Fibroblast of skin of abdomen (primary cell): ENCODE data around the gene IFNW1.

ENCODE experiments used
- DNase-seq: peaks from one replicate; pipeline ENCODE4 v3.0.0-alpha.2; 2013

The IFNW1 gene

DNA sequence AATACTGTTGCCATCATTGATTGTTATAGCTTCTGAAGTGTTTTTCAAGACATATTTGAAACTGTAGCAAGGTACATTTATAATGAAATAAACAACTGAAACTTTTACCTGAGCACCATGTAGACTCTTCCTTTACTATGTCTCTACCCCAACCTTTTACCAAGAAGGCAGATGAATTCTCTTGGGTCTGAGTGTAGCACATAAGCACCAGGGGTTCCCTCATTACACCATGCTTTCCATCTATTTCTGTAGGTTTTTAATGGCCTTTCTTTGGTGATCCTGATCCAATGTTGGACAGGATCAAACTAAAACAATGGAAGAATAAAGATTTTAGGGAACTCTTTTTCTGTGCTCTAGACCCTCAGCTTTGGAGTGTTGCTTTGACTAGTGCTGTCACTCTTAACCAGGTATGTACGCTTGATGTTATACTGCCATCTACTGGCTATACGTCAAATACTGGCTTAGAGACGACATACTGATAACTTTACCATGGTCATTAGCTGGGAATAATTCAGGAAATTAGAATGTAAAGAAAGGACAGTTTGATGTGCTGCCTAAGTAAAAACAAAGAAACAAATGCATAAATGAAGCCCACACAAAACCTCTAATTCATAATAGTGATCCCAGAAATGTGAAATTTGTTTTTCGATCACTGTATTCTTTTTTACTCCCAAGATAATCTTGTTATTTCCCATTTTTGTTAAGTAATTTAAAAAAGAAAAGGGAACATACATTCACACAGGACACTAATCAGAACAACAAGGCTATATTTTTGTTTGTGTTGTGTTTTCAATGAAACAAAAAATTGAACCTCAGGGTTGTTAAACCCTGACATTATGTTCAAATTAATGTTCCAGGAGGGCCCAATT is 30.7 kb downstream of the IFNW1 start:
- peak; percentile 72 for DNase-seq

DNA sequence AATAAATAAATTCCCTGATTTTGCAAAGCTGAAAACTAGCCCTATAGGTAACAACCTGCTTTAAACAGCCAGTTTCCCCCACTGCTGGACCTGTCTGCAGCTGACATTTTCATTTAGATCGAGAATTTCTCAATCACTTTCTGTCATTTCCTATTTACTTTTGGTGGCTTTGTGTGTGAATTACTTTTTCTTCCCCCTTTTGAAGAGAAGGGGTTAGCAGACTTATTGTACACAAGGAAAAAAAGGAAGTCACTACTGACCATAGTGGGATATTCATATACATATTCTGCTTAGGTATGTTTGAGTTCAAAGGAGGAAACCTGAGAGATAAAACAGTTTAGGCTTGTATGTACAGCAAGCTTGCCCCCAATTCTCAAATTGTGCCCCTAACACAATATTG is 36.8 kb downstream of the IFNW1 start:
- DNase-seq: no peak

DNA sequence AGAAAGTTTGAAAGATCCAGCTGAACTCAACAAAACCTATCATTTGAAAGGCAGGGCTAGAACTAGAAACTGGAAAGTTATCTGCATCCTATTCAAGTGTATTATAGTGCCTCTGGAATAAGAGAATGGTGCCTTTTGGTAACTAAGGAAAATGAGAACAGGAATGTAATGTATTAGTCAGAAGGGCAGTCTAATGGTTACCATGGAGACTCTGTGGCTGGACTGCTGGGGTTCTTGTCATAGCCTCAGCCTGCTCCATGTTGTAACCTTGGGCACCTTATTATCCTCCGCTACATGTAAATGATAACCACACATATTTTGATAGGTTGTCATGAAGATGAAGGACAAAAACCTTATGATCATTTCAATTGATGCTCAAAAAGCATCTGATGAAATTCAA is 39.3 kb downstream of the IFNW1 start:
- DNase-seq: peak; percentile 9

DNA sequence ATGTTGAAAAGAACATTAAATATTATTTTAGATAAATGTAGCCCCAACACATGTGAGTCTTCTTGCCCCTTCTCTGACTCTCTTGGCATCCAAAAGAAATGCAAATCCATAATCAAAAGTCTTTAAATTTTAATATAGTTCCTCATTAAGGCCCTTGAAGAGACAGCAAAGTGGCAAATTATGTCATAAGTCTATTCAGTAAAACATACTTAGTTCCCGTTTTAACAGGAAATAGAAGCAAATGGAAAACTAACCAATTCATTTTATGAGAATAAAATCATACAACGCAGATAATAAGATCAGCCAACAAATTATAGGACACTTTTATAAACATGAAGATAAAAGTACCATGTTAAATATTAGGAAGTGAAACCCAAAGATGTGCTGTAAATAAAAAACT is 43.8 kb downstream of the IFNW1 start:
- no peak for DNase-seq

- DNase-seq: no peak
These were observed 44.8 kb downstream of the IFNW1 start for GRCh38 chr9:21096901-21097255.

GRCh38 chr9:21096172-21096900 is 45.3 kb downstream of the IFNW1 start:
- peak; percentile 50 for DNase-seq

- no peak for DNase-seq
These were observed 46.1 kb downstream of the IFNW1 start for GRCh38 chr9:21095561-21095960.
